ENCODE results near the gene RNF121. TPM values are rescaled to one million over a fixed set of nuclear protein-coding genes. Genes with fewer than 3 reads are reported as not detected.

Gene RNF121
- total and polyA plus RNA-seq, 2 of the 13 experiments (the other 11 are each of a cell fraction or from before 2014, with no cell fraction given), result 28.6 to 44.3 TPM

DNA sequence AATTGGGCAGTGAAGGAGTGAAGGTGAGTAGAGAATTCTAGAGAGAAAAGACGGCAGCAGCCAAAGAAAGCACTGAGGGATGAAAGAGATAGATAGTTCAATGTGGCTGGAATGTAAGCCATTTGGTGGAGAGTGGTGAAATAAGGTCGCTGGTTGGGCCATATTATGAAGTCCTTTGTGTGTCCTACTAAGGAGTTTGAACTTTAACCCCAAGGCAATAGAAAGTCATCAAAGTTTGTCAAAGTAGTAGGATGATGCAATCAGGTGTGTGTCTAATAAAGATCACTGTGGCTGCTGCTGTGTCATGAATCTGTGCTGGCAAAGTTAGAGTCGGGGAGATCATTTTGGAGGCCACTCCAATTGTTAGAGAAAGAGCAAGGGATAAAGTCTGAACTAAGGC lies 18.7 kb downstream of the RNF121 start (continued):
- TF ChIP-seq NR1H2 (CRISPR knock-in tag; IDR thresholded peaks at IDR 0.05; ENCODE audit: borderline replicate concordance, low read depth), result no peak
- no peak for TF ChIP-seq ZNF776 (CRISPR knock-in tag; IDR thresholded peaks at IDR 0.05)
- TF ChIP-seq, protein P1, sequence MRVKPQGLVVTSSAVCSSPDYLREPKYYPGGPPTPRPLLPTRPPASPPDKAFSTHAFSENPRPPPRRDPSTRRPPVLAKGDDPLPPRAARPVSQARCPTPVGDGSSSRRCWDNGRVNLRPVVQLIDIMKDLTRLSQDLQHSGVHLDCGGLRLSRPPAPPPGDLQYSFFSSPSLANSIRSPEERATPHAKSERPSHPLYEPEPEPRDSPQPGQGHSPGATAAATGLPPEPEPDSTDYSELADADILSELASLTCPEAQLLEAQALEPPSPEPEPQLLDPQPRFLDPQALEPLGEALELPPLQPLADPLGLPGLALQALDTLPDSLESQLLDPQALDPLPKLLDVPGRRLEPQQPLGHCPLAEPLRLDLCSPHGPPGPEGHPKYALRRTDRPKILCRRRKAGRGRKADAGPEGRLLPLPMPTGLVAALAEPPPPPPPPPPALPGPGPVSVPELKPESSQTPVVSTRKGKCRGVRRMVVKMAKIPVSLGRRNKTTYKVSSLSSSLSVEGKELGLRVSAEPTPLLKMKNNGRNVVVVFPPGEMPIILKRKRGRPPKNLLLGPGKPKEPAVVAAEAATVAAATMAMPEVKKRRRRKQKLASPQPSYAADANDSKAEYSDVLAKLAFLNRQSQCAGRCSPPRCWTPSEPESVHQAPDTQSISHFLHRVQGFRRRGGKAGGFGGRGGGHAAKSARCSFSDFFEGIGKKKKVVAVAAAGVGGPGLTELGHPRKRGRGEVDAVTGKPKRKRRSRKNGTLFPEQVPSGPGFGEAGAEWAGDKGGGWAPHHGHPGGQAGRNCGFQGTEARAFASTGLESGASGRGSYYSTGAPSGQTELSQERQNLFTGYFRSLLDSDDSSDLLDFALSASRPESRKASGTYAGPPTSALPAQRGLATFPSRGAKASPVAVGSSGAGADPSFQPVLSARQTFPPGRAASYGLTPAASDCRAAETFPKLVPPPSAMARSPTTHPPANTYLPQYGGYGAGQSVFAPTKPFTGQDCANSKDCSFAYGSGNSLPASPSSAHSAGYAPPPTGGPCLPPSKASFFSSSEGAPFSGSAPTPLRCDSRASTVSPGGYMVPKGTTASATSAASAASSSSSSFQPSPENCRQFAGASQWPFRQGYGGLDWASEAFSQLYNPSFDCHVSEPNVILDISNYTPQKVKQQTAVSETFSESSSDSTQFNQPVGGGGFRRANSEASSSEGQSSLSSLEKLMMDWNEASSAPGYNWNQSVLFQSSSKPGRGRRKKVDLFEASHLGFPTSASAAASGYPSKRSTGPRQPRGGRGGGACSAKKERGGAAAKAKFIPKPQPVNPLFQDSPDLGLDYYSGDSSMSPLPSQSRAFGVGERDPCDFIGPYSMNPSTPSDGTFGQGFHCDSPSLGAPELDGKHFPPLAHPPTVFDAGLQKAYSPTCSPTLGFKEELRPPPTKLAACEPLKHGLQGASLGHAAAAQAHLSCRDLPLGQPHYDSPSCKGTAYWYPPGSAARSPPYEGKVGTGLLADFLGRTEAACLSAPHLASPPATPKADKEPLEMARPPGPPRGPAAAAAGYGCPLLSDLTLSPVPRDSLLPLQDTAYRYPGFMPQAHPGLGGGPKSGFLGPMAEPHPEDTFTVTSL (CRISPR knock-in tag; IDR thresholded peaks at IDR 0.05; ENCODE audit: borderline replicate concordance), result no peak
- TF ChIP-seq, protein P2, sequence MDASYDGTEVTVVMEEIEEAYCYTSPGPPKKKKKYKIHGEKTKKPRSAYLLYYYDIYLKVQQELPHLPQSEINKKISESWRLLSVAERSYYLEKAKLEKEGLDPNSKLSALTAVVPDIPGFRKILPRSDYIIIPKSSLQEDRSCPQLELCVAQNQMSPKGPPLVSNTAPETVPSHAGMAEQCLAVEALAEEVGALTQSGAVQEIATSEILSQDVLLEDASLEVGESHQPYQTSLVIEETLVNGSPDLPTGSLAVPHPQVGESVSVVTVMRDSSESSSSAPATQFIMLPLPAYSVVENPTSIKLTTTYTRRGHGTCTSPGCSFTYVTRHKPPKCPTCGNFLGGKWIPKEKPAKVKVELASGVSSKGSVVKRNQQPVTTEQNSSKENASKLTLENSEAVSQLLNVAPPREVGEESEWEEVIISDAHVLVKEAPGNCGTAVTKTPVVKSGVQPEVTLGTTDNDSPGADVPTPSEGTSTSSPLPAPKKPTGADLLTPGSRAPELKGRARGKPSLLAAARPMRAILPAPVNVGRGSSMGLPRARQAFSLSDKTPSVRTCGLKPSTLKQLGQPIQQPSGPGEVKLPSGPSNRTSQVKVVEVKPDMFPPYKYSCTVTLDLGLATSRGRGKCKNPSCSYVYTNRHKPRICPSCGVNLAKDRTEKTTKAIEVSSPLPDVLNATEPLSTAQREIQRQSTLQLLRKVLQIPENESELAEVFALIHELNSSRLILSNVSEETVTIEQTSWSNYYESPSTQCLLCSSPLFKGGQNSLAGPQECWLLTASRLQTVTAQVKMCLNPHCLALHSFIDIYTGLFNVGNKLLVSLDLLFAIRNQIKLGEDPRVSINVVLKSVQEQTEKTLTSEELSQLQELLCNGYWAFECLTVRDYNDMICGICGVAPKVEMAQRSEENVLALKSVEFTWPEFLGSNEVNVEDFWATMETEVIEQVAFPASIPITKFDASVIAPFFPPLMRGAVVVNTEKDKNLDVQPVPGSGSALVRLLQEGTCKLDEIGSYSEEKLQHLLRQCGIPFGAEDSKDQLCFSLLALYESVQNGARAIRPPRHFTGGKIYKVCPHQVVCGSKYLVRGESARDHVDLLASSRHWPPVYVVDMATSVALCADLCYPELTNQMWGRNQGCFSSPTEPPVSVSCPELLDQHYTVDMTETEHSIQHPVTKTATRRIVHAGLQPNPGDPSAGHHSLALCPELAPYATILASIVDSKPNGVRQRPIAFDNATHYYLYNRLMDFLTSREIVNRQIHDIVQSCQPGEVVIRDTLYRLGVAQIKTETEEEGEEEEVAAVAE (CRISPR knock-in tag; IDR thresholded peaks at IDR 0.05; ENCODE audit: borderline replicate concordance), result no peak
- TF ChIP-seq TEAD3 (CRISPR knock-in tag; optimal IDR thresholded peaks at IDR 0.05; ENCODE audit: borderline replicate concordance), result peak; percentile 98
- no peak for TF ChIP-seq JUN (CRISPR knock-in tag; IDR thresholded peaks at IDR 0.05)
- 0 out of 2 replicates have a peak, but pooled peaks have one; percentile 62 for TF ChIP-seq ZMYM4 (CRISPR knock-in tag; IDR thresholded peaks at IDR 0.05)
- TF ChIP-seq HOXA5 (CRISPR knock-in tag; IDR thresholded peaks at IDR 0.05), result 0 out of 2 replicates have a peak, but pooled peaks have one; percentile 19
- no peak for TF ChIP-seq MED13 (CRISPR knock-in tag; IDR thresholded peaks at IDR 0.05)
- no peak for TF ChIP-seq ZSCAN25 (CRISPR knock-in tag; IDR thresholded peaks at IDR 0.05)
- TF ChIP-seq NBN (conservative IDR thresholded peaks at IDR 0.05), result no peak
- no peak for TF ChIP-seq ZNF567 (CRISPR knock-in tag; IDR thresholded peaks at IDR 0.05; ENCODE audit: borderline replicate concordance)
- peak; percentile 54; the same call in 1 of the 2 replicates for TF ChIP-seq YEATS4 (CRISPR knock-in tag; IDR thresholded peaks at IDR 0.05; ENCODE audit: borderline replicate concordance)
- TF ChIP-seq FOXC1 (CRISPR knock-in tag; IDR thresholded peaks at IDR 0.05; ENCODE audit: borderline replicate concordance), result no peak
- TF ChIP-seq PHF5A (CRISPR knock-in tag; IDR thresholded peaks at IDR 0.05; ENCODE audit: low read depth, unreplicated experiment), result no peak
- TF ChIP-seq BRCA1 (CRISPR knock-in tag; IDR thresholded peaks at IDR 0.05), result no peak
- TF ChIP-seq RBM22 (optimal IDR thresholded peaks at IDR 0.05; ENCODE audit: low read length), result no peak
- TF ChIP-seq ZNF614 (CRISPR knock-in tag; IDR thresholded peaks at IDR 0.05; ENCODE audit: borderline replicate concordance), result peak; percentile 100
- TF ChIP-seq, protein P3, sequence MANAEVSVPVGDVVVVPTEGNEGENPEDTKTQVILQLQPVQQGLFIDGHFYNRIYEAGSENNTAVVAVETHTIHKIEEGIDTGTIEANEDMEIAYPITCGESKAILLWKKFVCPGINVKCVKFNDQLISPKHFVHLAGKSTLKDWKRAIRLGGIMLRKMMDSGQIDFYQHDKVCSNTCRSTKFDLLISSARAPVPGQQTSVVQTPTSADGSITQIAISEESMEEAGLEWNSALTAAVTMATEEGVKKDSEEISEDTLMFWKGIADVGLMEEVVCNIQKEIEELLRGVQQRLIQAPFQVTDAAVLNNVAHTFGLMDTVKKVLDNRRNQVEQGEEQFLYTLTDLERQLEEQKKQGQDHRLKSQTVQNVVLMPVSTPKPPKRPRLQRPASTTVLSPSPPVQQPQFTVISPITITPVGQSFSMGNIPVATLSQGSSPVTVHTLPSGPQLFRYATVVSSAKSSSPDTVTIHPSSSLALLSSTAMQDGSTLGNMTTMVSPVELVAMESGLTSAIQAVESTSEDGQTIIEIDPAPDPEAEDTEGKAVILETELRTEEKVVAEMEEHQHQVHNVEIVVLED (CRISPR knock-in tag; IDR thresholded peaks at IDR 0.05; ENCODE audit: borderline replicate concordance), result no peak
- TF ChIP-seq HOXA9 (CRISPR knock-in tag; IDR thresholded peaks at IDR 0.05; ENCODE audit: borderline replicate concordance), result no peak

Measured in HepG2 (cell line).